NCI-H2196 treated with DMSO at 0.1 percent for 48 hours (cell line): Measurements from ENCODE around the gene ZNF700.
"Not testable (repeated sequence)": the region's sequence is repeated elsewhere in the genome, so short reads cannot be mapped to it uniquely, and the experiment has no call there.

ENCODE experiments used
- DNase-seq: peaks from one replicate; lab custom pipeline; 2025; ENCODE audit not compliant: unreplicated experiment; lab: John Stamatoyannopoulos, UW

ZNF700 gene

DNA sequence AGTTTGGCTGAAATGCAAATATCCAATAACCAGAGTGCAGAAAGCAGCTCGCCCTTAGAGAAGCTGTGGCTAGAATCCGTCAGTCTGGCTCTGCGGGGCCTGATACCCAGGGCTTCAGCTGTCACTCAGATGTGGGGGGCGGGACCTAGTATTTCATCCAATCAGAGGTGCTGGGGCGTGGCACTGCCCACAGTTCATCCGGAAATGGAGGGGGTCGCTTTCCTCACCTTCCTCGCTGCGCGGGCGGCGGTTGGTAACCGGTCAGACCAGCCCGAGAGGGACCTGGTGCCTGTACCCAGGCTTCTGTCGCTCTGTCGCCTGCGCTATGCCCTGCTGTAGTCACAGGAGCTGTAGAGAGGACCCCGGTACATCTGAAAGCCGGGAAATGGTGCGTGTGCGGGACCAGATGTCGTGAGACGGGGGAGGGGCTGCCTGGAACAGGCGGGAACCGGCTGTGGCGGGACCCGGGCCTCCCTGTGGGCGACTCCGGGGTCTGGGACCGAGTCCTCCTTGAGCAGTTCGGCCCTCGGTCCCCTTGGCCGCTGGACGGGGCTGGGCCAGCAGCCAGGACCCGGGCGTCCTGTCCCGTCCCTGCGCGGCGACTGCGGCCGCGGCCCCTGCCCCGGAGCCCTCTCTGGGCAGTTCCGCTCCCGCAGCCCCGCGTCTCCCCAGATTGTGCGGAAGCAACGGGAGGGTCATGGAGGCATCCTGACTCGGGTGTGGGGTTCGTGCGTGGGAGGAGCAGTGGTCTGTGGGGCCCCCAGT is at the start of gene ZNF700:
Gene ZNF700, plus strand, starts transcription at position 222 of the 765 bp plus-strand sequence. Its CDS starts 104 bp downstream, at position 326.
- DNase-seq, result peak; percentile 92

DNA sequence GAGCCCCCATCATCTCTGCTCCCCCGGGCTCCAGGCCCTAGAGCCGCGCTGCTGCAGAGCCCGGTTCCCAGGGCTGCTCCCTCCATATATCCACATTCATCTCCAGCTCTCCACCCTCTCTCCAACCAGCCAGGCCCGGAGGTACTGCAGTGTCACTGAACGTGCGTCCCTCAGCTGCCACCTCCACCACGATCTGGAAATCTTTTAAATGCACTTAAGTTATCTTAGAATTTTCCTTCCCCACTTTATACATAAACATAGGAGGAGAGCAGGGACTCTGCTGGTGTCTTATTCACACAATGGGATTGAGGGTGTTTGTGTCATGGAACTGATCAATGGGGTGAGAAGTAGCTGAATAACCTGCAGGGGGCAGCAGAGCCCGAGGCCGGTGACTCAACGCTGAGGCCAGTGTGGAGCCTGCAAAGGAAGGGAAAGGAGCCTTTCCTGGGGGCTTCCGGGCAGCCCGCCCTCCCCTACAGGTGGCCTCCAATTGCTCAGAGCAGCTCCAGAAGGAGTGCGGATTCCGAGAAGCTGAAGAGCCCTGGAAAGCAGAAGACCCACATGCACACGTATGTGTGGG is 45.1 kb upstream of the ZNF700 start:
- not testable (repeated sequence) for DNase-seq

GRCh38 chr19:11880598-11880997 is 44.3 kb upstream of the ZNF700 start:
- DNase-seq, result no peak

DNA sequence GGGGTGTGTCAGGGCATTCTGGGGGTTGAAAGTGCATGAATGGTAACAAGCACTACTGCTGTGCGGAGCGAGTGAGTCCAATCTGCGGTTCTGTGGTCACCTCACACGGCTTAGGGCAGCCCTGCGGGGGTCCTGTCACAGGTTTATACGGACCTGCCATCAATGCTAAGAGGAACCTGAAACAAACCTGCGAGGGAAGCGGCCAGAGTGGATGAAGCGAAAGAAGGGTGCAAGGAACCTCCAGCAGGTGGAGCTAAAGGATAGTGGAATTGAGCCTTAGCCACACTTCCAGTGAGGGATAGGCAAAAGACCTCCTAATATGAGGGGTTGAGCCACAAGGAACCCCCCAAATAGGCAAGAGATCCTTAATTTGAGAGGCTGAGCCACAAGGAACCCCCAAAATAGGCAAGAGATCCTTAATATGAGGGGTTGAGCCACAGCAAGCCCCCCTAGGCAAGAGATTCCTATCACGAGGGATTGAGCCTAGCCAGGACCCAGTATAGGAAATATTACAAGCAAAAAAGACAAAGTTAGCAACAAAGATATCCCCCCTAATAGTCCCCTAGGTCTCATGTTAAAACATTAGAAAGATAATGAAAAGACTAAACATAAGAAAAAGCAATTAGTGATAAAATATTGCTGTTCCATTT is 43.6 kb upstream of the ZNF700 start:
- DNase-seq, result peak; percentile 27

DNA sequence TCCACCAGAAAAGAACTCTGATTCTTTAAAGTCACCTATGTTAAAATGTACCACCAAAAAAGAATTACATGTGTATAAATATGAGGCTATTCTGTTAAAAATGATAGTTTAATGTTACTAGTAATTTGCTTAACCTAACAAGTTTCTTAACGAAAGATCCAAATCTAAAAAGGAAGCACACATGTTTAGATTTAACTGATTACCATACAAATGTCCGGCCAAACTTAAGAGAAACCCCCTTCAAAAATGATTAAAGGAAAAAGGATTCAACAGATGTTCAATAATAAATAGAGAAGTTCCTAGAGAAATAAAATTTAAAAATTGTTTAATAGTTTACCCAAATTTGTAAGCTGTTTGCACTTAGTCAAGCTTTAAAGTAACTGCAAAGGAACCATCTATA is 42.3 kb upstream of the ZNF700 start:
- no peak for DNase-seq

DNA sequence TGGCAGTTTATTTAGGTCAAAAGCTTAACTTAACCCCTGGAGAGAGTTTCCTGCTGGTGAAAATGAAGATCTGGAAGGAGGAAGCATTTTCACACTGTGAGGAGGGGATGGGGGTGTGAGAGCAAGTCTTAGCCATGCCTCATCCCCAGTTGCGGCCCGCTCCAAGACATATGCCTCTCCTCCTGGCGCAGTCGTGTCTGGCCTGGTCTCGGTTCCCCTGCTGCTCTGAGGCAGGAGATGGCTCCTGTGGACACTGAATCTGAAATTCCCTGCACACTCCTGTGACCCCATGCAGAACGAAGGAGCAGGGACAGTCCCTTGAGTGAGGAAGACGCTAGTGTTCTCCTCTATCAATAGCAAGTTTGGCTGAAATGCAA is 37.7 kb upstream of the ZNF700 start:
- no peak for DNase-seq

DNA sequence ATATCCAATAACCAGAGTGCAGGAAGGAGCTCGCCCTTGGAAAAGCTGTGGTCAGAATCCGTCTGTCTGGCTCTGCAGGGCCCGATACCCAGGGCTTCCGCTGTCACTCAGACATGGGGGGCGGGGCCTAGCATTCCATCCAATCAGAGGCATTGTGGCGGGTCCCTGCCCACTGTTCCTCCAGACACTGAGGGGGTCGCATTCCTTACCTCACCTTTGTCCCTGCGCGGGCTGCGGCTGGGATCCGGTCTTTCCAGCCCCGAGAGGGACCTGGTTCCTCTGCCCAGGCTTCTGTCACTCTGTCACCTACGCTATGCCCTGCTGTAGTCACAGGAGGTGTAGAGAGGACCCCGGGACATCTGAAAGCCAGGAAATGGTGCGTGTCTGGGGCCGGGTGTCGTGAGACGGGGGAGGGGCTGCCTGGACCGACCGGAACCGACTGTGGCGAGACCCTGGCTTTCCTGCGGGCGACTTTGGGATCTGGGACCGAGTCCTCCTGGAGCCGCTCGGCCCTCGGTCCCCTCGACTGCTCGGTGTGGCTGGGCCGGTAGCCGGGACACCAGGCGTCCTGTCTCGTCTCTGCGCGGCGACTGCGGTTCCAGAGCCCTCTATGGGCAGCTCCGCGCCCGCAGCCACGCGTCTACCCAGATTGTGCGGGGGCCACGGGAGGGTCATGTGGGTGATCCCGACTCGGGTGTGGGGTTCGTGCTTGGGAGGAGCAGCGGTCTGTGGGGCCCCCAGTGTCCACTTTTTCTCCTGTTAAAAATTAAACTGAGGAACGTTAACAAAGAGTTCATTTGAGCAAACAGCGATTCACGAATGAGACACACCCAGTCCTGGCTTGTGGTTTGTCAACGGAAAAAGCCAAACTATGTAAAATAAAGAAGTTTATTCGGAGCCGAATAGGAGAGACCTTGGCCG is 37.0 kb upstream of the ZNF700 start, which contains the start of gene ZNF69:
Gene ZNF69, plus strand, starts transcription at position 172 of the 921 bp plus-strand sequence. Its CDS starts 142 bp downstream, at position 314.
- peak; percentile 6 for DNase-seq

DNA sequence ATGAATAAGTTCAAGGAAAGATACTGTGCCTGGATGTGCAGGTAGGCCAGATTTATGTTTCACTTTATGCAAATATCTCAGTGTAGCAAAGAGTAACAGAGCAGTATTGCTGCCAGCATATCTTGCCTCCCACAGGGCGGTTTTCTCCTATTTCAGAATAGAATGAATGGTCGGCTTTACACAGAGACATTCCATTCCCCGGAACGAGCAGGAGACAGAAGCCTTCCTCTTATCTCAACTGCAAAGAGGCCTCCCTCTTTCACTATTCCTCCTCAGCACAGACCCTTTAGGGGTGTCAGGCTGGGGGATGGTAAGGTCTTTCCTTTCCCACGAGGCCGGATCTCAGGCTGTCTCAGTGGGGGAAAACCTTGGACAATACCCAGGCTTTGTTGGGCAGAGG is 35.0 kb upstream of the ZNF700 start:
- DNase-seq, result not testable (repeated sequence)

DNA sequence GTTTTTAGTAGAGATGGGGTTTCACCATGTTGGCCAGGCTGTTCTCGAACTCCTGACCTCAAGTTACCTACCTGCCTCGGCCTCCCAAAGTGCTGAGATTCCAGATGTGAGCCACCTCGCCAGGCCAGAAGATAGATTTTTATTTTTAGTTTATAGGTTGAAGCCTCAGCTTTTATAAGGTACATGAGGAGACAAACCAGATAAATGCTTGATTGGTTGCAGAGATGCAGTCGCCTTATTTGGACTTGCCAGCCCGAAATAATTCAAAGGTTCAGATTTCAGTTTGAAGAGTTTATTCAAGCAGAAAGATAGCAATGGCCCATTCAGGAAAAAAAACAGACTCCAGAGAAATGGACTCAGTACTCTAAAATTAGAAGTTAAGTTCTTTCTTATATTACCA is 34.3 kb upstream of the ZNF700 start:
- no peak for DNase-seq

GRCh38 chr19:11894851-11895250 is 30.1 kb upstream of the ZNF700 start:
- no peak for DNase-seq

GRCh38 chr19:11902228-11902627 is 22.7 kb upstream of the ZNF700 start:
- DNase-seq, result no peak

GRCh38 chr19:11905928-11906327 is 19.0 kb upstream of the ZNF700 start:
- DNase-seq, result no peak

DNA sequence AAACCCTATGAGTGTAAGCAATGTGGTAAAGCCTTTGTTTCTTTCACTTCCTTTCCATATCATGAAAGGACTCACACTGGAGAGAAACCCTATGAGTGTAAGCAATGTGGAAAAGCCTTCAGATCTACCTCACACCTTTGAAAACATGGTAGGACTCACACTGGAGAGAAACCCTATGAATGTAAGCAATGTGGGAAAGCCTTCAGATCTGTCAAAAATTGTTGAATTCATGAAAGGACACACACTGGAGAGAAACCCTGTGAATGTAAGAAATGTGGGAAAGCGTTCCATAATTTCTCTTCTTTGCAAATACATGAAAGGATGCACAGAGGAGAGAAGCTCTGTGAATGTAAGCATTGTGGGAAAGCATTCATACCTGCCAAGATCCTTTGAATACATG is 13.0 kb upstream of the ZNF700 start:
- DNase-seq, result not testable (repeated sequence)

DNA sequence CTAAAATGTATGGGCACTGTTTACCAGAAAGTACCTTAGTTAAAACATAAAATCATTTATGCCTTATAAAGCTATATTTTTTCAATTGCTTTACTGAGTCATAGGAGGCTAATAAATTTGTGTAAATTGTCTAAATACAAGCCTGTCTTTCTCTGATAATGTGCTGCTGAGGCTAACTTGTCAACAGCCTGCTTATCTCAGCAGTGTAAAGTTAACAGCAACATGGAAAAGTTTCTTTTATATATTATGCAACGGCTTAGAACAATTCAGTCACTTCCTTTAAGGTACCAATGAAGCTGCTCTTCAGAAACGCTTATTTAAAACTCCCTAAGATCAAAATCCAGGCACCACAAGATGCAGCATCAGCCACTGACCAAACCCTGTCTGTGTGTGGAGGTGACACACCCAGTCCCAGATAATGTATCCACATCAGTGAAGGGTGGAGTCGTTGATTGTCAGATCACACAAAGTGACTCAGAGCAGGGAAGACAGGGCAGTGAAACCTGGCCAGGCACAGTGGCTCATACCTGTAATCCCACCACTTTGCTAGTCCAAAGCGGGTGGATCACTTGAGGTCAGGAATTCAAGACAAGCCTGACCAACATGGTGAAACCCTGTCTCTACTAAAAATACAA is 10.4 kb upstream of the ZNF700 start:
- DNase-seq, result not testable (repeated sequence)

DNA sequence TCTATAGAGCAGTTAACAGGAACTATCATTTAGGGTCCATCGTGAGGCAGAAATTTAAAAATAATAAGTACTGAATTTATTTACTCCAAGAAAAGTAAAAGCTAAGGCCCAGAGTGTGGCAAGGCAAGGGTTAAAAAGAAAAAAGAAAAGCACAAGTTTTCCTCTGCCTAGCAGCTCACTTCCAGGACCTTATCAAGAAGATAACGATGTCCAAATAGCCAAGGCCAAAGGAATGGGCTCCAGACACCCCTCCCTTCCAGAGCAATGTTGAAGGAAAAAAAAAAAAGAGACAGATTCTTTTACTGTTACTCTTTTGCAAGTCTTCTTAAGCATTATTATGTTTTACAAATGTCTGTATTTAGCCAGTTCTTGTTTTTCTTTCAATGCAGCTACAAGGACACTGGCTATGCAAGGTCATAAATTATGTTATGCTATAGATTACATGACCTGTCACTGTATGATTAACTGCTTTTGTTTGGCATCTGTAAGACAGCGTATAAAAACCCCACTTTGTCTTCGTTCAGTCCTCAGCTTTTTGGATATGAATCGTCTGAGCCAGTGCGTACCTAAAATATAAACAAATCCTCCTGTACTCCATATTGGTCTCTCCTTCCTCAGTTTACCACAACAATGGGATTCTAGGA is 2.9 kb upstream of the ZNF700 start:
- no peak for DNase-seq

DNA sequence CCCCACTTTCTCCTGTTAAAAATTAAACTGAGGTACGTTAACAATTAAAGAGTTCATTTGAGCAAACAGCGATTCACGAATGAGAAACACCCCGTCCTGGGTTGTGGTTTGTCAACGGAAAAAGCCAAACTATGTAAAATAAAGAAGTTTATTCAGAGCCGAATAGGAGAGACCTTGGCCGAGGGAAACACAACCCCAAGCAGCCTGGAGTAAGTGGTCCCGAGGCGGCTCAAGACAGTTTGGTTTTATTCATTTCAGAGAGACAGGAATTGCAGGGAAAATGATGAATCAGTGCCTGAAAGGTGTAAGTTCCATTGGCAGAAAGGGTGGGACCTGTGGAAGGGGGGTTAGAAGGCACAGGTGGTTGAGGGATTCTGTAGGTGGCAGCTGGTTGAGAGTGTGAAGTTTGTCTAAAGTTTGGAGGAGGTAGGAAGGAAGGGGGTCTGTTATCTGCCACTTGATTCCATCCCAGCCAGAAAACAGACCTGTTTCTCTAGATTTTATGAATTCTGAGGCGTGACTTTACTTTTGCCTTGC is 812 bp downstream of the ZNF700 start:
- DNase-seq, result not testable (repeated sequence)

GRCh38 chr19:11927227-11927626 is 2.3 kb downstream of the ZNF700 start:
- DNase-seq, result no peak

GRCh38 chr19:11931051-11931450 is 6.1 kb downstream of the ZNF700 start:
- DNase-seq, result no peak

- DNase-seq, result no peak
These were observed 6.6 kb downstream of the ZNF700 start for GRCh38 chr19:11931513-11931912.

DNA sequence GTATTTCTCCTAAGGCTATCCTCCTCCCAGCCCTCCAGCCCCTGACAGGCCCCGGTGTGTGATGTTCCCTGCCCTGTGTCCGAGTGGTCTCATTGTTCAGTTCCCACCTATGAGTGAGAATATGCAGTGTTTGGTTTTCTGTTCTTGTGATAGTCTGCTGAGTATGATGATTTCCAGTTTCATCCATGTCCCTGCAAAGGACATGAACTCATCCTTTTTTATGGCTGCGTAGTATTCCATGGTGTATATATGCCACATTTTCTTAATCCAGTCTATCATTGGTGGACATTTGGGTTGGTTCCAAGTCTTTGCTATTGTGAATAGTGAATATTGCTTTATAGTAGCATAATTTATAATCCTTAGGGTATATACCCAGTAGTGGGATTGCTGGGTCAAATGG is 10.9 kb downstream of the ZNF700 start:
- DNase-seq, result not testable (repeated sequence)
